HEK293T (cell line): ENCODE measurements around the gene SMARCB1.
A peak's percentile ranks its signal among the peaks of the same experiment; 100 is the strongest.

Experiments
- FOXA1 ChIP-seq: fragments of 450-650 bp; IDR thresholded peaks from 2 replicates; pipeline ENCODE4 v1.6.1; 2016; ENCODE audit warnings: mild to moderate bottlenecking
- FOXK2 ChIP-seq: fragments of 450-650 bp; IDR thresholded peaks from 2 replicates; pipeline ENCODE4 v1.6.1; 2016; ENCODE audit warnings: mild to moderate bottlenecking
- HDGF ChIP-seq: fragments of 450-650 bp; IDR thresholded peaks from 2 replicates; pipeline ENCODE4 v1.6.1; 2017; ENCODE audit warnings: antibody characterized with exemption, borderline replicate concordance
- L3MBTL2 ChIP-seq: fragments of 450-650 bp; conservative IDR thresholded peaks from 2 replicates; pipeline ENCODE4 v1.6.1; 2016; ENCODE audit warnings: mild to moderate bottlenecking
- NFRKB ChIP-seq: fragments of 450-650 bp; IDR thresholded peaks from 2 replicates; pipeline ENCODE4 v1.6.1; 2016; ENCODE audit warnings: mild to moderate bottlenecking, moderate library complexity
- SP1 ChIP-seq: fragments of 450-650 bp; IDR thresholded peaks from 2 replicates; pipeline ENCODE4 v1.6.1; 2017
- ZNF384 ChIP-seq: fragments of 450-650 bp; IDR thresholded peaks from 2 replicates; pipeline ENCODE4 v1.6.1; 2016

DNA sequence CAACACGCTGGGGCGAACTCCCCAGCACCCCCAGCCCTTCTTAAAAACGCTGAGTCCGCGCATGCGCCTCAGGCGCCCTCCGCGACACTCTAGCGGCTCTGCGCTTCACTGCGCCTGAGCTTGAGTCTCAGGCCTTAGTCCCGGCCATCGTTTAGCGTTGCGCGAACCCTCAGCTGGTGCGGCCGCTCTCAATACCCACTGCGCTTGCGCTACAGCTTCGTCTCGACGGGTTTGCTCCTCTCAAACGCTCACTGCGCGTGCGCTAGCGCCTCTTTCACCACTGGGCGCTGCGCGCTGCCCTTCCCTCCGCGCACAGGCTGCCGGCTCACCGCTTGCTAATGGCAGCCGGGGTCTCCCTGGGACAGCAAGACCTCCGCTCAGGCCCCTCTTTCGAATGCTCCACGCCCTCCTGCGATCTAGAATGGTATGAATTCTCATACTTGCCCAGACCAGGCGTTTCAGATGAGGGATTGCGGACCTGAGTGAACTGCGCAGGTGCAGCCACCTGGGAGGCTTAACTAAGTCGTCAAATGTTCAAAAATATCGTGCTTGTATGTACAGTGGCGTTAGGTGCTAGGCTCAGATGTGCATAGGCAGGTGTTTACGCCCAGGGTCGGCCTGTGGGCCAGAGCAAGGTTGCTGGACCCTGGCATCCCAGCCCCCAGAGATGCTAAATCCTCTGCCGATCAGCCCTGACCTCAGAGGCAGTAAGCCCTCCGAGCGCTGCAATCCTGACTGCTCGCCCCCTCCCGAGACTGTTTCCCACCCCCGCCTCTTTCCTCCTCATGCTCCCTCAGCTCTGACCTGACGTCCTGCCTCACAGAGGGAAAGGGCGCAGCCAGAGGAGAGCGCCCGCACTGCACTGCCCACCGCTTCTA, 71.1 kb downstream of the SMARCB1 start, which contains the start of gene SLC2A11:
- peak; percentile 52; the same call in 1 of the 2 replicates for TF ChIP-seq L3MBTL2
- no peak for TF ChIP-seq SP1
- TF ChIP-seq FOXK2: no peak
- TF ChIP-seq FOXA1: no peak
- no peak for TF ChIP-seq NFRKB
- TF ChIP-seq ZNF384: no peak
- no peak for TF ChIP-seq HDGF
